Measurements from ENCODE around the gene SPATA21. TPM values are rescaled to one million over a fixed set of nuclear protein-coding genes. Genes with fewer than 3 reads are reported as not detected.

Gene SPATA21
- total RNA-seq, 1 donor from 2014 or later = not detected

- intact Hi-C loops (cut with micrococcal nuclease) = no loop called here
- H3K27ac Mint-ChIP-seq = no peak overlapping the region
- CTCF ChIA-PET = no interaction called here
- no peaks in the 10 kb centered on the region for H3K9me3 Mint-ChIP-seq
- POLR2A ChIA-PET = interaction anchor here (0.6 to 2.3 kb wide), 7 partner anchors 9 to 557 kb away, joined by 3 to 18 read pairs (median 3); no protein-coding TSS in a partner anchor
- H3K36me3 Mint-ChIP-seq (ENCODE audit: low read depth) = peaks cover 35% of the 10 kb centered on the region
- no peak overlapping the region for H3K4me3 Mint-ChIP-seq
- TF ChIP-seq, protein P1, sequence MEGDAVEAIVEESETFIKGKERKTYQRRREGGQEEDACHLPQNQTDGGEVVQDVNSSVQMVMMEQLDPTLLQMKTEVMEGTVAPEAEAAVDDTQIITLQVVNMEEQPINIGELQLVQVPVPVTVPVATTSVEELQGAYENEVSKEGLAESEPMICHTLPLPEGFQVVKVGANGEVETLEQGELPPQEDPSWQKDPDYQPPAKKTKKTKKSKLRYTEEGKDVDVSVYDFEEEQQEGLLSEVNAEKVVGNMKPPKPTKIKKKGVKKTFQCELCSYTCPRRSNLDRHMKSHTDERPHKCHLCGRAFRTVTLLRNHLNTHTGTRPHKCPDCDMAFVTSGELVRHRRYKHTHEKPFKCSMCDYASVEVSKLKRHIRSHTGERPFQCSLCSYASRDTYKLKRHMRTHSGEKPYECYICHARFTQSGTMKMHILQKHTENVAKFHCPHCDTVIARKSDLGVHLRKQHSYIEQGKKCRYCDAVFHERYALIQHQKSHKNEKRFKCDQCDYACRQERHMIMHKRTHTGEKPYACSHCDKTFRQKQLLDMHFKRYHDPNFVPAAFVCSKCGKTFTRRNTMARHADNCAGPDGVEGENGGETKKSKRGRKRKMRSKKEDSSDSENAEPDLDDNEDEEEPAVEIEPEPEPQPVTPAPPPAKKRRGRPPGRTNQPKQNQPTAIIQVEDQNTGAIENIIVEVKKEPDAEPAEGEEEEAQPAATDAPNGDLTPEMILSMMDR (IDR thresholded peaks at IDR 0.05) = no peak
- no peaks in the 10 kb centered on the region for H3K27me3 Mint-ChIP-seq
- DNase-seq = no peak
- no peak for ATAC-seq (ENCODE audit: low read depth)
- peaks cover 65% of the 10 kb centered on the region for H3K4me1 Mint-ChIP-seq
Measured at GRCh38 chr1:16380868-16381267, 56.4 kb downstream of the SPATA21 start.

GRCh38 chr1:16378443-16378842 is 58.8 kb downstream of the SPATA21 start:
- DNase-seq = no peak
- Mint-ChIP-seq H3K4me1 (peaks cover 65% of the 10 kb centered on the region), H3K27ac (no peak overlapping the region), H3K36me3 (ENCODE audit: low read depth) (peaks cover 36% of the 10 kb centered on the region), H3K4me3 (no peak overlapping the region), H3K9me3 (no peaks in the 10 kb centered on the region), H3K27me3 (no peaks in the 10 kb centered on the region)
- POLR2A ChIA-PET = interaction anchor here (0.7 to 1.3 kb wide), 2 partner anchors 11 to 25 kb away, joined by 3 to 9 read pairs; no protein-coding TSS in a partner anchor
- no peak for ATAC-seq (ENCODE audit: low read depth)
- intact Hi-C loops (cut with micrococcal nuclease) = no loop called here
- TF ChIP-seq, protein P1 (IDR thresholded peaks at IDR 0.05) = no peak
- CTCF ChIA-PET = no interaction called here

- intact Hi-C loops (cut with micrococcal nuclease) = loop anchor here (1.0 kb wide), 1 partner anchor 10 kb away; no protein-coding TSS in a partner anchor
- DNase-seq = no peak
- Mint-ChIP-seq H3K27ac (no peak overlapping the region), H3K36me3 (ENCODE audit: low read depth) (peaks cover 38% of the 10 kb centered on the region), H3K4me3 (no peak overlapping the region), H3K9me3 (no peaks in the 10 kb centered on the region), H3K4me1 (peaks cover 72% of the 10 kb centered on the region), H3K27me3 (no peaks in the 10 kb centered on the region)
- no peak for ATAC-seq (ENCODE audit: low read depth)
- CTCF ChIA-PET = no interaction called here
- POLR2A ChIA-PET = interaction anchor here (0.7 to 0.8 kb wide), 3 partner anchors 9 to 15 kb away, joined by 3 to 6 read pairs (median 6); no protein-coding TSS in a partner anchor
- TF ChIP-seq, protein P1 (IDR thresholded peaks at IDR 0.05) = no peak
Measured at GRCh38 chr1:16376971-16377370, 60.3 kb downstream of the SPATA21 start.

DNA sequence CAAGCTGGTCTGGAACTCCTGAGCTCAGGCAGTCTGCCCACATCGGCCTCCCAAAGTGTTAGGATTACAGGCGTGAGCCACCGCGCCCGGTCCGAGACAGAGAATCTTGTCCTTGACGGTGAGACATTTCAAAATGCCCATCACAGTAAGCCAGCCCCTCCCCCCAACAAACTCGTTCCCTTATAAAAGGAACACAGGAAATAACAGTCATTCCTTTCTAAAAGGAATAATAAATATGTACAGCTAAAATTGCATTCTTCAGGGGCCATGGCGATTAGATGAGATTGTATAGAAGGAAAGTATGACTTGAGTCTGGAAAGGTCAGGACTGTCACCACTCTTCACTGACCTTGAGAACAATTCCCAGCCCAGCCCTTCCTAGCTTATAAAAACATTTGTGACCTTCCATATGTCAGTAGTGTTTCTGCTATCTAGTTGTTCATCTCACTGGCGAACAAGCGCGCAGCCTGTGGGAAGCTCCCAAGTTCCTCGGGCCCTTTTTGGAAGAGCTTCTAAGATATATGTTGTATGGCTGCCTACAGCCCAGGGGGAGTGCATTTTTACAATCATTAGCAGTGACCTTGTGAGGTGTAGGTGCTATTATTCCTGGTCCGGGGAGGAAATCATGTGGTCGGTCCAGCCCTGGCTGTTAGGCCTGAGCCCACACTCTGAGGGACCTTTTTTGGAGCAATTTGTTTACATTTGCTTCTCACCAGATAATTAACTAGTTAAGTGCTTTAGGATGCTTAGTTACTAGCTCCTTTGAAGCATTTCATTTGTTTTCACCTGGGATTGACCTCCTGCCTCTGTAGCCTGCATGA is 61.5 kb downstream of the SPATA21 start:
- peaks cover 45% of the 10 kb centered on the region for H3K36me3 Mint-ChIP-seq (ENCODE audit: low read depth)
- intact Hi-C loops (cut with micrococcal nuclease) = no loop called here
- ATAC-seq (ENCODE audit: low read depth) (no peak), DNase-seq (no peak)
- no peak overlapping the region for H3K4me3 Mint-ChIP-seq
- ChIA-PET POLR2A (interaction anchor here (1.4 to 1.5 kb wide), 2 partner anchors 8 to 11 kb away, joined by 5 to 7 read pairs; partner anchors contain the start of gene SZRD1), CTCF (no interaction called here)
- TF ChIP-seq, protein P1 (IDR thresholded peaks at IDR 0.05) = no peak
- H3K27me3 Mint-ChIP-seq = no peaks in the 10 kb centered on the region
- no peak overlapping the region for H3K27ac Mint-ChIP-seq
- no peaks in the 10 kb centered on the region for H3K9me3 Mint-ChIP-seq
- H3K4me1 Mint-ChIP-seq = peaks cover 77% of the 10 kb centered on the region

DNA sequence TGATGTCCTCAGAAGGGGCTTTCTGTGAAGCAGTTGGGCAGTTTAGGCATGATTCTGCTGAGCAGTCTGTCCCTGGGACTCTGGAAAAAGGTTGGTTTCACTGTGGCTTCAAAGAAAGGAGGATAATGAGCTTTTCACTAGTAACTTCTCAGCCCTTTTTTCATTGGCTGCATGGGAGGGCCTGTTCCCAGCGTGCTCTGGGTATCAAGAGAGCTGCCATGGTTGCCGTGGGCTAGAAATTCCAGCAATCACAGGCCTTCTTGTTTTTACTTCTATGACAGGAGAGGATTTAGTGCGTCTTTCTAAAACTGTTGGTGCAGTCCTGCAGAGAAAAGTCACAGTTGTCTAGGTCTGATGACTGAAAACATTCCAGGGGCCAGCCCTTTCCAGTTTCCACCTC is 63.0 kb downstream of the SPATA21 start:
- Mint-ChIP-seq H3K4me1 (peaks cover 79% of the 10 kb centered on the region), H3K4me3 (no peak overlapping the region), H3K27ac (no peak overlapping the region), H3K9me3 (no peaks in the 10 kb centered on the region), H3K36me3 (ENCODE audit: low read depth) (peaks cover 45% of the 10 kb centered on the region), H3K27me3 (no peaks in the 10 kb centered on the region)
- TF ChIP-seq, protein P1 (IDR thresholded peaks at IDR 0.05) = no peak
- DNase-seq = no peak
- ChIA-PET CTCF (no interaction called here), POLR2A (interaction anchor here (1.1 to 1.5 kb wide), 2 partner anchors 13 to 67 kb away, joined by 3 to 5 read pairs; partner anchors contain the start of gene NECAP2)
- no peak for ATAC-seq (ENCODE audit: low read depth)
- intact Hi-C loops (cut with micrococcal nuclease) = no loop called here
